GM19238 (cell line): ENCODE results near the gene PCDHGA8.
"Not testable (repeated sequence)": the region's sequence is repeated elsewhere in the genome, so short reads cannot be mapped to it uniquely, and the experiment has no call there.

Experiments
- DNase-seq: peaks from one replicate; pipeline ENCODE4 v3.0.0; 2011; ENCODE audit warnings: low spot score; ENCODE audit not compliant: insufficient read length

The PCDHGA8 gene

GRCh38 chr5:141431286-141431685, 38.9 kb downstream of the PCDHGA8 start:
- no peak for DNase-seq

GRCh38 chr5:141432308-141432707, 39.9 kb downstream of the PCDHGA8 start:
- not testable (repeated sequence) for DNase-seq

- DNase-seq: not testable (repeated sequence)
These were observed 40.3 kb downstream of the PCDHGA8 start for GRCh38 chr5:141432726-141433125.

- DNase-seq: no peak
These were observed 41.6 kb downstream of the PCDHGA8 start for GRCh38 chr5:141434006-141434405.

GRCh38 chr5:141437221-141437620, 44.8 kb downstream of the PCDHGA8 start:
- DNase-seq: no peak

GRCh38 chr5:141439411-141440141, 47.1 kb downstream of the PCDHGA8 start:
- DNase-seq: no peak

GRCh38 chr5:141440341-141440740, 47.9 kb downstream of the PCDHGA8 start:
- no peak for DNase-seq

GRCh38 chr5:141441571-141442170, 49.2 kb downstream of the PCDHGA8 start:
- no peak for DNase-seq
